ENCODE results near the gene NEK9.

DNA sequence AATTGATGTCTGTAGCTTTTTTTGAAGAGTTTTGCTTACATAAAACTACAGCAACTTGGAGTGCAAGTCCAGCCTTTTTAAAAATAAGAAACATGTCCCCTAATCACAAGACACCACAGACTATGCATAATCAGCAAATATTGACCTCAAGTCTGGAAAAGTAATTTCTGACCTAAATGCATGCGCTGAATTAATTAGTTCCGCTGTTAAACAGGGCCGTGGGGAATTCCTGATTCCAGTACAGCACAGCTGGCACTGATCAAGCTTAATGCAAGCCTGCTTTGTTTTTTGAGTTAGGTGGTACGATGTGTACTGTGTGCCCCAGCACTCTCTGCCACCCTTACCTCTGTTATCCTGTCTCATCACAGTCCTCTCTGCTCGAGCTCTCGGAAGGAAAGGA is 84.8 kb downstream of the NEK9 start:
- TF ChIP-seq, protein P1, sequence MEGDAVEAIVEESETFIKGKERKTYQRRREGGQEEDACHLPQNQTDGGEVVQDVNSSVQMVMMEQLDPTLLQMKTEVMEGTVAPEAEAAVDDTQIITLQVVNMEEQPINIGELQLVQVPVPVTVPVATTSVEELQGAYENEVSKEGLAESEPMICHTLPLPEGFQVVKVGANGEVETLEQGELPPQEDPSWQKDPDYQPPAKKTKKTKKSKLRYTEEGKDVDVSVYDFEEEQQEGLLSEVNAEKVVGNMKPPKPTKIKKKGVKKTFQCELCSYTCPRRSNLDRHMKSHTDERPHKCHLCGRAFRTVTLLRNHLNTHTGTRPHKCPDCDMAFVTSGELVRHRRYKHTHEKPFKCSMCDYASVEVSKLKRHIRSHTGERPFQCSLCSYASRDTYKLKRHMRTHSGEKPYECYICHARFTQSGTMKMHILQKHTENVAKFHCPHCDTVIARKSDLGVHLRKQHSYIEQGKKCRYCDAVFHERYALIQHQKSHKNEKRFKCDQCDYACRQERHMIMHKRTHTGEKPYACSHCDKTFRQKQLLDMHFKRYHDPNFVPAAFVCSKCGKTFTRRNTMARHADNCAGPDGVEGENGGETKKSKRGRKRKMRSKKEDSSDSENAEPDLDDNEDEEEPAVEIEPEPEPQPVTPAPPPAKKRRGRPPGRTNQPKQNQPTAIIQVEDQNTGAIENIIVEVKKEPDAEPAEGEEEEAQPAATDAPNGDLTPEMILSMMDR (IDR thresholded peaks at IDR 0.05; ENCODE audit: low read length): no peak
- no peak for TF ChIP-seq EZH2 (IDR thresholded peaks at IDR 0.05; ENCODE audit: borderline replicate concordance, low read length)

Measured in OCI-LY1 (cell line).